Measurements from ENCODE around the gene ZNF468. TPM values are rescaled to one million over a fixed set of nuclear protein-coding genes. Genes with fewer than 3 reads are reported as not detected.
A peak's percentile ranks its signal among the peaks of the same experiment; 100 is the strongest.
"Not testable (repeated sequence)": the region's sequence is repeated elsewhere in the genome, so short reads cannot be mapped to it uniquely, and the experiment has no call there.

ZNF468 gene
- total RNA-seq: 10 to 100 TPM; 10.5 to 12.2 TPM
- total RNA-seq: 13.9 to 46.8 reads per million in 2 donors

GRCh38 chr19:52857378-52858191 lies at the start of gene ZNF468:
TSS of gene ZNF468 (minus strand) at chr19:52857619. CDS start at chr19:52854272, 3,347 bp downstream.
- H3K4me3 Mint-ChIP-seq: peak within 1 kb of the TSS; percentile 92
- H3K36me3 Mint-ChIP-seq (ENCODE audit: low read depth): not testable (repeated sequence)

GRCh38 chr19:52904052-52904780 lies 46.8 kb upstream of the ZNF468 start:
- H3K27me3 Mint-ChIP-seq; H3K4me3 Mint-ChIP-seq; H3K4me1 Mint-ChIP-seq; H3K27ac Mint-ChIP-seq; H3K9me3 ChIP-seq (ENCODE audit: control insufficient read depth, low read length, poor library complexity, severe bottlenecking); H3K36me3 Mint-ChIP-seq (ENCODE audit: low read depth); DNase-seq; ATAC-seq: not testable (repeated sequence)

More at GRCh38 chr19:52857378-52858191, at the start of gene ZNF468:
- H3K9me3 ChIP-seq (ENCODE audit: control insufficient read depth, low read length, poor library complexity, severe bottlenecking); H3K27me3 Mint-ChIP-seq: not testable (repeated sequence)
- H3K27ac Mint-ChIP-seq: peak within 1 kb of the TSS; percentile 91
- DNase-seq: peak; percentile 54 to 62 (median 57)
- H3K4me1 Mint-ChIP-seq: peaks cover 16% of the 10 kb centered on the region
- ATAC-seq: peak; percentile 100

GRCh38 chr19:52901842-52902241 lies 44.4 kb upstream of the ZNF468 start:
- Mint-ChIP-seq H3K27me3 (no peaks in the 10 kb centered on the region), H3K27ac (no peak overlapping the region), H3K4me3 (no peak overlapping the region), H3K36me3 (ENCODE audit: low read depth) (no peaks in the 10 kb centered on the region), H3K4me1 (peaks cover 4% of the 10 kb centered on the region)
- DNase-seq: no peak
- H3K9me3 ChIP-seq (ENCODE audit: control insufficient read depth, low read length, poor library complexity, severe bottlenecking): no peaks in the 10 kb centered on the region
- ATAC-seq: no peak

GRCh38 chr19:52898596-52898995 lies 41.2 kb upstream of the ZNF468 start:
- DNase-seq; H3K4me1 Mint-ChIP-seq; H3K36me3 Mint-ChIP-seq (ENCODE audit: low read depth); H3K27me3 Mint-ChIP-seq; ATAC-seq; H3K4me3 Mint-ChIP-seq; H3K27ac Mint-ChIP-seq; H3K9me3 ChIP-seq (ENCODE audit: control insufficient read depth, low read length, poor library complexity, severe bottlenecking): not testable (repeated sequence)

- H3K4me3 Mint-ChIP-seq: no peak overlapping the region
- peaks cover 4% of the 10 kb centered on the region for H3K36me3 Mint-ChIP-seq (ENCODE audit: low read depth)
- DNase-seq (no peak), ATAC-seq (no peak)
- no peaks in the 10 kb centered on the region for H3K27me3 Mint-ChIP-seq
- no peaks in the 10 kb centered on the region for H3K9me3 ChIP-seq (ENCODE audit: control insufficient read depth, low read length, poor library complexity, severe bottlenecking)
- H3K27ac Mint-ChIP-seq: no peak overlapping the region
- H3K4me1 Mint-ChIP-seq: peaks cover 7% of the 10 kb centered on the region
Measured at GRCh38 chr19:52898101-52898500, 40.7 kb upstream of the ZNF468 start.

GRCh38 chr19:52897138-52897935 lies 39.9 kb upstream of the ZNF468 start, which contains the start of gene ZNF320:
TSS of gene ZNF320 (minus strand) at chr19:52897635. CDS start at chr19:52890255, 7,380 bp downstream.
- DNase-seq (peak; percentile 78 to 85 (median 83)), ATAC-seq (peak; percentile 100)
- Mint-ChIP-seq H3K36me3 (ENCODE audit: low read depth) (peaks cover 4% of the 10 kb centered on the region), H3K27ac (peak within 1 kb of the TSS; percentile 54), H3K27me3 (no peaks in the 10 kb centered on the region), H3K4me3 (peak within 1 kb of the TSS; percentile 90), H3K4me1 (peaks cover 12% of the 10 kb centered on the region)
- no peaks in the 10 kb centered on the region for H3K9me3 ChIP-seq (ENCODE audit: control insufficient read depth, low read length, poor library complexity, severe bottlenecking)

- Mint-ChIP-seq H3K4me3 (peak overlapping the region; percentile 90), H3K27ac (peak overlapping the region; percentile 54), H3K36me3 (ENCODE audit: low read depth) (peaks cover 4% of the 10 kb centered on the region), H3K4me1 (peaks cover 12% of the 10 kb centered on the region), H3K27me3 (no peaks in the 10 kb centered on the region)
- H3K9me3 ChIP-seq (ENCODE audit: control insufficient read depth, low read length, poor library complexity, severe bottlenecking): no peaks in the 10 kb centered on the region
- ATAC-seq (no peak), DNase-seq (no peak)
Measured at GRCh38 chr19:52896431-52897137, 39.2 kb upstream of the ZNF468 start.

- H3K4me1 Mint-ChIP-seq: peaks cover 8% of the 10 kb centered on the region
- no peak overlapping the region for H3K27ac Mint-ChIP-seq
- no peaks in the 10 kb centered on the region for H3K9me3 ChIP-seq (ENCODE audit: control insufficient read depth, low read length, poor library complexity, severe bottlenecking)
- H3K27me3 Mint-ChIP-seq: no peaks in the 10 kb centered on the region
- H3K36me3 Mint-ChIP-seq (ENCODE audit: low read depth): peaks cover 13% of the 10 kb centered on the region
- no peak overlapping the region for H3K4me3 Mint-ChIP-seq
- no peak for ATAC-seq
- no peak for DNase-seq
Measured at GRCh38 chr19:52891336-52891735, 33.9 kb upstream of the ZNF468 start.

- no peak overlapping the region for H3K4me3 Mint-ChIP-seq
- peaks cover 12% of the 10 kb centered on the region for H3K36me3 Mint-ChIP-seq (ENCODE audit: low read depth)
- no peaks in the 10 kb centered on the region for H3K27me3 Mint-ChIP-seq
- H3K27ac Mint-ChIP-seq: no peak overlapping the region
- peaks cover 3% of the 10 kb centered on the region for H3K9me3 ChIP-seq (ENCODE audit: control insufficient read depth, low read length, poor library complexity, severe bottlenecking)
- ATAC-seq: no peak
- DNase-seq: no peak
- H3K4me1 Mint-ChIP-seq: peaks cover 8% of the 10 kb centered on the region
Measured at GRCh38 chr19:52889931-52890330, 32.5 kb upstream of the ZNF468 start.

GRCh38 chr19:52889076-52889475 lies 31.7 kb upstream of the ZNF468 start:
- Mint-ChIP-seq H3K4me3 (no peak overlapping the region), H3K27me3 (no peaks in the 10 kb centered on the region), H3K36me3 (ENCODE audit: low read depth) (peaks cover 9% of the 10 kb centered on the region), H3K27ac (no peak overlapping the region), H3K4me1 (peaks cover 8% of the 10 kb centered on the region)
- DNase-seq (no peak), ATAC-seq (no peak)
- peaks cover 8% of the 10 kb centered on the region for H3K9me3 ChIP-seq (ENCODE audit: control insufficient read depth, low read length, poor library complexity, severe bottlenecking)

GRCh38 chr19:52880895-52881389 lies 23.5 kb upstream of the ZNF468 start:
- DNase-seq (no peak), ATAC-seq (no peak)
- no peak overlapping the region for H3K27ac Mint-ChIP-seq
- H3K36me3 Mint-ChIP-seq (ENCODE audit: low read depth): peaks cover 15% of the 10 kb centered on the region
- H3K9me3 ChIP-seq (ENCODE audit: control insufficient read depth, low read length, poor library complexity, severe bottlenecking): peaks cover 30% of the 10 kb centered on the region
- no peak overlapping the region for H3K4me3 Mint-ChIP-seq
- no peaks in the 10 kb centered on the region for H3K27me3 Mint-ChIP-seq
- H3K4me1 Mint-ChIP-seq: no peaks in the 10 kb centered on the region

GRCh38 chr19:52872996-52873395 lies 15.6 kb upstream of the ZNF468 start:
- not testable (repeated sequence) for DNase-seq; H3K27me3 Mint-ChIP-seq; H3K4me1 Mint-ChIP-seq; ATAC-seq; H3K36me3 Mint-ChIP-seq (ENCODE audit: low read depth); H3K27ac Mint-ChIP-seq; H3K4me3 Mint-ChIP-seq; H3K9me3 ChIP-seq (ENCODE audit: control insufficient read depth, low read length, poor library complexity, severe bottlenecking)

Measured in T-helper 17 cell (primary cell).